ENCODE results near the gene ZNF532.

GRCh38 chr18:58850786-58851469 is 13.7 kb upstream of the ZNF532 start:
- no peak for TF ChIP-seq CTCF (IDR thresholded peaks at IDR 0.05)
- no peak for TF ChIP-seq POLR2A (IDR thresholded peaks at IDR 0.05)

Measured in upper lobe of left lung (tissue), 4 donors.